H1 (cell line): ENCODE data around the gene RPL13A. TPM values are rescaled to one million over a fixed set of nuclear protein-coding genes. Genes with fewer than 3 reads are reported as not detected.

ENCODE experiments used
- CTCF ChIA-PET: fragments of 300-600 bp; sonication (Branson Sonifier 250); formaldehyde crosslinking; loops from one replicate; lab custom pipeline; 2021; ENCODE audit not compliant: partially characterized antibody; lab: Charles Lee
- POLR2A ChIA-PET: fragments of 300-600 bp; sonication (Branson Sonifier 250); formaldehyde crosslinking; loops from one replicate; lab custom pipeline; 2021; ENCODE audit warnings: inconsistent platforms; ENCODE audit not compliant: partially characterized antibody; lab: Charles Lee
- DNase-seq, 2 experiments: peaks; one replicate each; pipeline versions ENCODE4 v3.0.0 to v3.0.0-alpha.2; 2010 to 2022; ENCODE audit warnings: low spot score in 2 of 2, low read depth in 1 of 2, mixed read lengths in 1 of 2
- FAIRE-seq: peaks from 2 replicates; lab custom pipeline; 2011; peaks lifted over from hg19 to GRCh38; lab: Jason Lieb, UNC
- H2AFZ ChIP-seq: 2 replicates; pipeline ENCODE4 v1.8.1; 2012; ENCODE audit warnings: low read length, inconsistent platforms
- H2AK5ac ChIP-seq: 2 replicates; pipeline ENCODE4 v1.6.1; 2013; ENCODE audit warnings: low read depth, low read length
- H2BK120ac ChIP-seq: replicated peaks from 2 replicates; pipeline ENCODE3; 2013; ENCODE audit warnings: low read depth, low read length, inconsistent platforms
- H2BK12ac ChIP-seq: 2 replicates; pipeline ENCODE4 v1.6.1; 2013; ENCODE audit warnings: low read depth, low read length
- H2BK15ac ChIP-seq: 2 replicates; pipeline ENCODE4 v1.6.1; 2013; ENCODE audit warnings: low read length
- H2BK20ac ChIP-seq: 2 replicates; pipeline ENCODE4 v1.6.1; 2013; ENCODE audit warnings: low read length
- H2BK5ac ChIP-seq: 2 replicates; pipeline ENCODE4 v1.6.1; 2013; ENCODE audit warnings: low read depth, low read length
- H3K14ac ChIP-seq: 2 replicates; pipeline ENCODE4 v1.6.1; 2013; ENCODE audit warnings: inconsistent platforms; ENCODE audit not compliant: insufficient read length
- H3K18ac ChIP-seq: 2 replicates; pipeline ENCODE4 v1.6.1; 2013; ENCODE audit warnings: low read length; ENCODE audit errors: extremely low read depth
- H3K23ac ChIP-seq: 2 replicates; pipeline ENCODE4 v1.6.1; 2013; ENCODE audit warnings: inconsistent platforms; ENCODE audit not compliant: insufficient read length
- H3K23me2 ChIP-seq: 2 replicates; pipeline ENCODE4 v1.6.1; 2013; ENCODE audit warnings: low read depth, low read length
- H3K27ac ChIP-seq: 2 replicates; pipeline ENCODE4 v1.6.1; 2011; ENCODE audit warnings: low read depth, low read length, inconsistent platforms
- H3K27me3 ChIP-seq, 4 experiments: replicated peaks in 1 of 4; 1 replicate in 1 of 4; 2 replicates in 3 of 4; pipeline versions ENCODE4 v1.6.1 to v1.8.1; 2011 to 2013; ENCODE audit warnings: low read length in 3 of 4, mild to moderate bottlenecking in 3 of 4, inconsistent platforms in 2 of 4, mixed read lengths in 2 of 4, moderate library complexity in 1 of 4; ENCODE audit not compliant: control insufficient read depth in 3 of 4, insufficient read depth in 3 of 4; ENCODE audit errors: extremely low read depth in 1 of 4
- H3K36me3 ChIP-seq, 4 experiments: 2 replicates each; pipeline versions ENCODE4 v1.6.1 to v1.8.1; 2011 to 2013; ENCODE audit warnings: mild to moderate bottlenecking in 4 of 4, low read length in 3 of 4, moderate library complexity in 2 of 4, control low read depth in 1 of 4, inconsistent platforms in 1 of 4; ENCODE audit not compliant: insufficient read depth in 4 of 4, control insufficient read depth in 2 of 4
- H3K4ac ChIP-seq: replicated peaks from 2 replicates; pipeline ENCODE3; 2013; ENCODE audit warnings: low read length, low read depth, mixed read lengths, inconsistent platforms; ENCODE audit not compliant: insufficient read length
- H3K4me1 ChIP-seq, 4 experiments: replicated peaks in 1 of 4; 1 replicate in 1 of 4; 2 replicates in 3 of 4; pipeline versions ENCODE4 v1.6.1 to v1.8.1; 2011 to 2013; ENCODE audit warnings: low read length in 3 of 4, inconsistent platforms in 2 of 4, mixed read lengths in 1 of 4; ENCODE audit not compliant: insufficient read depth in 4 of 4, control insufficient read depth in 3 of 4
- H3K4me2 ChIP-seq, 2 experiments: 2 replicates each; pipeline versions ENCODE4 v1.6.1 to v1.8.1; 2011 to 2013; ENCODE audit warnings: low read depth in 2 of 2, low read length in 2 of 2, control low read depth in 1 of 2, inconsistent platforms in 1 of 2, mild to moderate bottlenecking in 1 of 2; ENCODE audit not compliant: insufficient read depth in 1 of 2
- H3K4me3 ChIP-seq, 4 experiments: fragments of 200-600, 300-600 bp in 1 of 4; sonication (generic), shearing (Covaris generic), sonication (Bioruptor Twin) in 1 of 4; 2 replicates each; pipeline versions ENCODE4 v1.5.1 to v1.8.1; 2011 to 2016; ENCODE audit warnings: low read length in 4 of 4, low read depth in 3 of 4, control low read depth in 2 of 4, inconsistent platforms in 2 of 4, mild to moderate bottlenecking in 2 of 4, mixed read lengths in 1 of 4, moderate library complexity in 1 of 4; ENCODE audit not compliant: insufficient read depth in 2 of 4; ENCODE audit errors: extremely low read depth in 1 of 4
- H3K56ac ChIP-seq: replicated peaks from 2 replicates; pipeline ENCODE3; 2013; ENCODE audit warnings: low read depth, mild to moderate bottlenecking, mixed read lengths, low read length, inconsistent platforms; ENCODE audit not compliant: insufficient read length
- H3K79me1 ChIP-seq: 2 replicates; pipeline ENCODE4 v1.6.1; 2013; ENCODE audit warnings: low read depth, low read length, control low read depth
- H3K79me2 ChIP-seq, 2 experiments: 2 replicates each; pipeline versions ENCODE4 v1.6.1 to v1.8.1; 2012 to 2013; ENCODE audit warnings: low read length in 2 of 2, mild to moderate bottlenecking in 2 of 2, inconsistent platforms in 1 of 2; ENCODE audit not compliant: insufficient read depth in 2 of 2, control insufficient read depth in 1 of 2
- H3K9ac ChIP-seq, 4 experiments: replicated peaks in 1 of 4; 1 replicate in 1 of 4; 2 replicates in 3 of 4; pipeline versions ENCODE4 v1.6.1 to v1.8.1; 2011 to 2013; ENCODE audit warnings: low read depth in 3 of 4, low read length in 3 of 4, control low read depth in 2 of 4, mild to moderate bottlenecking in 2 of 4, moderate library complexity in 2 of 4, inconsistent platforms in 1 of 4; ENCODE audit errors: extremely low read depth in 1 of 4
- H3K9me3 ChIP-seq, 2 experiments: 2 replicates each; pipeline versions ENCODE4 v1.6.1 to v1.8.1; 2012 to 2013; ENCODE audit warnings: mild to moderate bottlenecking in 2 of 2, moderate library complexity in 2 of 2, control low read depth in 1 of 2, inconsistent platforms in 1 of 2, low read depth in 1 of 2, low read length in 1 of 2, mixed read lengths in 1 of 2; ENCODE audit not compliant: insufficient read depth in 2 of 2
- H4K20me1 ChIP-seq, 2 experiments: replicated peaks in 1 of 2; 2 replicates each; pipeline versions ENCODE3 to v1.8.1; 2011 to 2013; ENCODE audit warnings: inconsistent platforms in 2 of 2, low read length in 2 of 2, mild to moderate bottlenecking in 1 of 2; ENCODE audit not compliant: insufficient read depth in 2 of 2, control insufficient read depth in 1 of 2
- H4K5ac ChIP-seq: 2 replicates; pipeline ENCODE4 v1.6.1; 2013; ENCODE audit warnings: low read length, low read depth, mixed read lengths, inconsistent platforms; ENCODE audit not compliant: insufficient read length
- H4K8ac ChIP-seq: 2 replicates; pipeline ENCODE4 v1.8.0; 2013; ENCODE audit warnings: mild to moderate bottlenecking, moderate library complexity, low read length, inconsistent platforms; ENCODE audit not compliant: insufficient read depth; ENCODE audit errors: extremely low read depth
- H4K91ac ChIP-seq: replicated peaks from 2 replicates; pipeline ENCODE3; 2013; ENCODE audit warnings: low read length, mixed read lengths, inconsistent platforms; ENCODE audit not compliant: insufficient read length
- SIRT6 ChIP-seq: IDR thresholded peaks from one replicate; pipeline ENCODE4 v1.7.1; 2012; ENCODE audit warnings: low read length, inconsistent platforms
- TEAD4 ChIP-seq: IDR thresholded peaks from 2 replicates; pipeline ENCODE4 v1.6.1; 2012; ENCODE audit warnings: low read depth, low read length, inconsistent platforms, mixed read lengths
- WGBS, 2 experiments: shearing (Covaris generic) in 1 of 2; methylation state at CpG; one replicate each; pipeline versions ENCODE4 v1.1.6 to v1.1.7; 2013 to 2015; ENCODE audit warnings: low lambda C conversion rate in 2 of 2, mixed read lengths in 2 of 2, inconsistent platforms in 1 of 2, low coverage in 1 of 2, missing lambda C conversion rate in 1 of 2; ENCODE audit not compliant: insufficient replicate concordance in 2 of 2, insufficient coverage in 1 of 2, insufficient read length in 1 of 2; ENCODE audit errors: extremely low coverage in 1 of 2, missing lambda C conversion rate in 1 of 2; 5-methylcytosine and 5-hydroxymethylcytosine counted together
- polyA plus RNA-seq, 7 experiments: library from polyadenylated mRNA; depleted of rRNA in 3 of 7; stranded (reverse) in 5 of 7; unstranded in 2 of 7; fragments of >200 nt in 5 of 7; fragments of 200-250 nt in 2 of 7; gene quantifications; 1 replicate in 5 of 7; 2 replicates in 1 of 7; 4 replicates in 1 of 7; pipeline versions ENCODE4 v1.2.1 to v1.2.3, GENCODE V29; 2011 to 2013; ENCODE audit warnings: missing spikeins in 2 of 7, mixed read lengths in 2 of 7
- total RNA-seq: library from RNA; stranded (reverse); fragmentation: NEBNext Ultra II Directional; extraction: Animal tissue kit (Norgen Biotek cat#: 25700); gene quantifications from 2 replicates; pipeline ENCODE4 v1.2.1, GENCODE V29; 2021

The RPL13A gene
- total and polyA plus RNA-seq, 2 of the 8 experiments (the other 6 are each of a cell fraction or from before 2014, with no cell fraction given), result 3,305 to 8,868 TPM

GRCh38 chr19:49441210-49441959 is 46.0 kb upstream of the RPL13A start, which contains the start of gene SLC17A7:
Gene SLC17A7 (minus strand): TSS chr19:49441527. CDS start chr19:49441379, 148 bp downstream.
- Histone ChIP-seq H3K27me3 (peaks cover 25 to 47% (median 43%) of the 10 kb centered on the region in 4 experiments), H3K4me2 (peak within 1 kb of the TSS; percentile 53 to 73), H3K23me2 (peaks cover 20% of the 10 kb centered on the region; the same call in 1 of the 2 replicates), H2BK120ac (no peak within 1 kb of the TSS), H3K14ac (no peak within 1 kb of the TSS), H3K18ac (peak within 1 kb of the TSS; percentile 3), H3K56ac (no peak within 1 kb of the TSS), H3K23ac (no peak within 1 kb of the TSS), H2BK20ac (no peak within 1 kb of the TSS), H2BK12ac (peak within 1 kb of the TSS; percentile 63; the same call in 1 of the 2 replicates), H3K27ac (no peak within 1 kb of the TSS), H3K79me1 (no peaks in the 10 kb centered on the region), H4K91ac (no peak within 1 kb of the TSS), H2BK5ac (peak within 1 kb of the TSS; percentile 55; the same call in 1 of the 2 replicates), H2BK15ac (no peak within 1 kb of the TSS), H3K4ac (no peak within 1 kb of the TSS), H4K8ac (no peak within 1 kb of the TSS; the same call in 1 of the 2 replicates), H4K20me1 (no peaks in the 10 kb centered on the region), H2AK5ac (no peak within 1 kb of the TSS), H3K9me3 (no peaks in the 10 kb centered on the region), H3K4me3 (peak within 1 kb of the TSS; percentile 39 to 57 (median 50)), H3K36me3 (peaks cover 0 to 2% (median under 1%) of the 10 kb centered on the region in 4 experiments; a peak in 3 of 8 replicates), H3K79me2 (no peaks in the 10 kb centered on the region), H4K5ac (no peak within 1 kb of the TSS), H3K9ac (0 out of 7 replicates have a peak within 1 kb of the TSS, but pooled peaks of 1 of the 4 experiments have one; percentile 13), H2AFZ (peak within 1 kb of the TSS; percentile 95; the same call in 1 of the 2 replicates), H3K4me1 (peaks cover 0 to 10% (median 7%) of the 10 kb centered on the region in 4 experiments; a peak in 4 of 7 replicates)
- WGBS, 2 experiments, result 5% methylated on average over 31 of the region's 56 CpGs; no CpG with 5 or more reads in 1 of the 2 experiments
- FAIRE-seq, result no peak
- CTCF ChIA-PET, result interaction anchor here (0.9 to 7.9 kb wide), 9 partner anchors 9 to 74 kb away, joined by 3 to 88 read pairs (median 7); partner anchors contain the start of genes GFY and PIH1D1
- POLR2A ChIA-PET, result interaction anchor here (0.7 to 4.1 kb wide), 7 partner anchors 9 to 179 kb away, joined by 3 to 13 read pairs (median 3); partner anchors contain the start of genes ALDH16A1 and PIH1D1
- peak in 1 of 2 experiments; percentile 82 for DNase-seq
- TF ChIP-seq TEAD4 (no peak), SIRT6 (no peak)
